Colonic mucosa (tissue), 4 donors: ENCODE data around the gene ATP5PB. TPM values are rescaled to one million over a fixed set of nuclear protein-coding genes. Genes with fewer than 3 reads are reported as not detected.

Source experiments
- DNase-seq: peaks from one replicate; pipeline ENCODE4 v3.0.0-alpha.2; 2020
- H3K27ac ChIP-seq: fragments of 200-600 bp; one replicate; pipeline ENCODE4 v1.8.0; 2021
- H3K27me3 ChIP-seq: fragments of 200-600 bp; one replicate; pipeline ENCODE4 v1.8.0; 2021
- H3K36me3 ChIP-seq: fragments of 200-600 bp; one replicate; pipeline ENCODE4 v1.8.0; 2021
- H3K4me1 ChIP-seq: fragments of 200-600 bp; one replicate; pipeline ENCODE4 v1.8.0; 2021; ENCODE audit warnings: mild to moderate bottlenecking
- H3K4me3 ChIP-seq: fragments of 200-600 bp; one replicate; pipeline ENCODE4 v1.8.0; 2021
- H3K9ac ChIP-seq, 2 donors: one replicate each; pipeline ENCODE4 v1.7.0; 2013; ENCODE audit warnings: control low read depth in 2 of 2, low read depth in 2 of 2, low read length in 2 of 2
- H3K9me3 ChIP-seq: fragments of 200-600 bp; one replicate; pipeline ENCODE4 v1.8.0; 2021
- CTCF ChIP-seq: fragments of 200-600 bp; IDR thresholded peaks from one replicate; pipeline ENCODE4 v1.8.0; 2022; ENCODE audit warnings: antibody characterized with exemption, mild to moderate bottlenecking
- intact Hi-C: fragments of 100-400 bp; cut with DNase I; formaldehyde crosslinking; loops from one replicate; pipeline ENCODE4 v1.14.1; 2022
- total RNA-seq, 2 donors: library from RNA; stranded (reverse); fragmentation: NEBNext Ultra II Directional in 1 of 2; extraction: Animal tissue kit (Norgen Biotek cat#: 25700) in 1 of 2; gene quantifications; one replicate each; pipeline ENCODE4 v1.2.1, GENCODE V29; 2021
- donor health status: healthy.
- donor health status: DM: no; HTN: no; CAD: no.
- donor health status: DM: no; HTN: no; CAD: no.

The ATP5PB gene
- total RNA-seq, 2 donors from 2014 or later: 488 to 502 TPM

- Histone ChIP-seq H3K27ac (no peak overlapping the region), H3K27me3 (no peaks in the 10 kb centered on the region), H3K9me3 (no peaks in the 10 kb centered on the region), H3K4me3 (no peak overlapping the region), H3K36me3 (no peaks in the 10 kb centered on the region), H3K4me1 (no peaks in the 10 kb centered on the region), H3K9ac (no peak overlapping the region)
- DNase-seq: no peak
- no peak for TF ChIP-seq CTCF
- intact Hi-C loops: loop anchor here (10.0 kb wide), 1 partner anchor 382 kb away; no protein-coding TSS in a partner anchor
Measured at GRCh38 chr1:111407301-111407700, 42.0 kb upstream of the ATP5PB start.

- H3K9me3 ChIP-seq: no peaks in the 10 kb centered on the region
- no peak for TF ChIP-seq CTCF
- intact Hi-C loops: no loop called here
Measured at GRCh38 chr1:111412839-111413238, 36.4 kb upstream of the ATP5PB start.

GRCh38 chr1:111414756-111415155, 34.5 kb upstream of the ATP5PB start:
- Histone ChIP-seq H3K27ac (no peak overlapping the region), H3K4me3 (no peak overlapping the region), H3K36me3 (no peaks in the 10 kb centered on the region), H3K9me3 (no peaks in the 10 kb centered on the region), H3K27me3 (no peaks in the 10 kb centered on the region), H3K9ac (no peak overlapping the region), H3K4me1 (no peaks in the 10 kb centered on the region)
- no peak for TF ChIP-seq CTCF
- no peak for DNase-seq
- intact Hi-C loops: no loop called here

More at GRCh38 chr1:111412839-111413238, 36.4 kb upstream of the ATP5PB start:
- Histone ChIP-seq H3K27me3 (no peaks in the 10 kb centered on the region), H3K4me3 (no peak overlapping the region), H3K27ac (no peak overlapping the region), H3K36me3 (no peaks in the 10 kb centered on the region), H3K4me1 (no peaks in the 10 kb centered on the region), H3K9ac (no peak overlapping the region)
- DNase-seq: no peak

- intact Hi-C loops: no loop called here
- no peak overlapping the region for H3K27ac ChIP-seq
- H3K27me3 ChIP-seq: no peaks in the 10 kb centered on the region
- H3K9me3 ChIP-seq: no peaks in the 10 kb centered on the region
- H3K4me3 ChIP-seq: no peak overlapping the region
- H3K4me1 ChIP-seq: no peaks in the 10 kb centered on the region
- TF ChIP-seq CTCF: no peak
- no peaks in the 10 kb centered on the region for H3K36me3 ChIP-seq
- DNase-seq: no peak
- no peak overlapping the region for H3K9ac ChIP-seq
Measured at GRCh38 chr1:111415461-111415860, 33.8 kb upstream of the ATP5PB start.

- H3K9ac ChIP-seq: no peak overlapping the region
- no peak for DNase-seq
Measured at GRCh38 chr1:111417755-111418154, 31.5 kb upstream of the ATP5PB start.

More at GRCh38 chr1:111417755-111418154, 31.5 kb upstream of the ATP5PB start:
- Histone ChIP-seq H3K36me3 (no peaks in the 10 kb centered on the region), H3K27ac (no peak overlapping the region), H3K4me3 (no peak overlapping the region), H3K9me3 (no peaks in the 10 kb centered on the region), H3K4me1 (no peaks in the 10 kb centered on the region), H3K27me3 (no peaks in the 10 kb centered on the region)
- TF ChIP-seq CTCF: no peak
- intact Hi-C loops: no loop called here
